ENCODE data around the gene GSTT2. TPM values are rescaled to one million over a fixed set of nuclear protein-coding genes. Genes with fewer than 3 reads are reported as not detected.
"Not testable (repeated sequence)": the region's sequence is repeated elsewhere in the genome, so short reads cannot be mapped to it uniquely, and the experiment has no call there.

The GSTT2 gene
- total and polyA plus RNA-seq, 10 of the 15 experiments (the other 5 are each of a cell fraction or from before 2014, with no cell fraction given) = not detected

DNA sequence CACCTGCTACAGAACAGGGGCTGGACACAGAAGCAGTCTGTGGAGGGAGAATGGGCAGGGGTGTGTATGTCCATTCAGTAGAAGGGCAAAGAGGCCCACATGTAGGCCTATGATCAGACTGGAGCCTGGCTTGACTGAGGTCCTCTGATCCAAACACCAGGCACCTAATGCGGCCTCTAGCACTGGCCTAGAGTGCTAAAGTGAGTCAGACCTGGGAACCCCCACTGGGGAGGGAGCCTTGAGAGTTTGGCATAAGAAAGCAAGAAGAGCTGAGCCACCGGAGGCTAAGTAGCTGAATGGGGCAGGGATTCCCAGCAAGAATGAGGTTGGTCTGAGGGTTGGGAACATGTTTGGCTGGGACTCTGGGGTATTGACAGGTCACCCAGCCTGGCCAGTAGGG, 28.6 kb upstream of the GSTT2 start:
- BruUV-seq (replicated peaks); SMC1A ChIA-PET (ENCODE audit: uncharacterized antibody, unreplicated experiment); H3K9me3 ChIP-seq (replicated peaks; ENCODE audit: control insufficient read depth, insufficient read depth, low read length); POLR2A ChIA-PET; H3K9ac ChIP-seq (ENCODE audit: control insufficient read depth, insufficient read depth, low read length); H3K79me2 ChIP-seq (ENCODE audit: control insufficient read depth, insufficient read depth, low read length); H2AFZ ChIP-seq (ENCODE audit: control insufficient read depth, low read depth, low read length); H3K4me3 ChIP-seq; DNase-seq (ENCODE audit: low read depth, low spot score); CTCF ChIA-PET; RAD21 ChIA-PET (ENCODE audit: unreplicated experiment); H3K27me3 ChIP-seq (replicated peaks in 1 of 2; ENCODE audit: control insufficient read depth in 2 of 2, insufficient read depth in 2 of 2, low read length in 1 of 2); FAIRE-seq; H3K36me3 ChIP-seq (ENCODE audit: control insufficient read depth in 2 of 2, insufficient read depth in 2 of 2, low read length in 1 of 2); H3K4me1 ChIP-seq (ENCODE audit: control insufficient read depth, insufficient read depth, low read length); H4K20me1 ChIP-seq (ENCODE audit: control insufficient read depth, insufficient read depth); H3K27ac ChIP-seq (ENCODE audit: control insufficient read depth, insufficient read depth); H3K4me2 ChIP-seq (ENCODE audit: control insufficient read depth, insufficient read depth): not testable (repeated sequence)
- WGBS (ENCODE audit: insufficient coverage, insufficient replicate concordance, low lambda C conversion rate, missing lambda C conversion rate) = 17% methylated on average over 2 of the region's 2 CpGs
- ATAC-seq = peak; percentile 95
- intact Hi-C loops (cut with micrococcal nuclease; ENCODE audit: unreplicated experiment) = loop anchor here (10.0 kb wide), 2 partner anchors 223 to 293 kb away; partner anchors contain the start of gene GGT5
- in situ Hi-C loops (cut with MboI) = loop anchor here (5.0 kb wide), 1 partner anchor 221 kb away; no protein-coding TSS in a partner anchor

DNA sequence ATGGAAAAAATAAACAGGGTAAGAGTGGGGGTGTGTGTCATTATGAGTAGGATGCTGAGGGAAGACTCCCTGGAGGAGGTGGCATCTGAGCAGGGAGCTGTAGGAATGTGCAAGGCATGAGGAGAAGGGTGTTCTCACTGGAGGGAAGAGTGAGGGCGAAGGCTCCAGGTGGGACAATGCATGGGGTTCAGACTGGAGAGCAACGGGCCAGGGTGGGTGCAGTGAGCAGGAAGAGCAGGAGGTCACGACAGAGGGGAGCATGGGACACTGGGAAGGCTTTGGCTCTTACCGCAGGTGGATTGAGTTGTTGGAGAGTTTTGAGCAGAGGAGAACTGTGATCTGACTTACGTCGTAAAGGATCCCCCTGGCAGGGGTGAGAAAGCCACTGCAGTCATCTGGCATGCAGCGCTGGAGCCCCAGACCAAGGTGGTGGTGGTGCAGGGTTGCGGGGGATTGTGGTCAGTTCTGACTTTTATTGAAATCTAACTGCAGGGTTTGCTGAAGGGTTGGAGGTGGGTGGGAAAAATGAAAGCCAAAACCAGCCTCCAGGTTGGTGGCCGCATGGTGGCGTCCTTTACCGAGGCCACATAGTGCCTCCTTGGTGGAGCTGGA, 27.0 kb upstream of the GSTT2 start:
- SMC1A ChIA-PET (ENCODE audit: uncharacterized antibody, unreplicated experiment); ATAC-seq; DNase-seq (ENCODE audit: low read depth, low spot score); H3K4me2 ChIP-seq (ENCODE audit: control insufficient read depth, insufficient read depth); H2AFZ ChIP-seq (ENCODE audit: control insufficient read depth, low read depth, low read length); FAIRE-seq; H3K27me3 ChIP-seq (replicated peaks in 1 of 2; ENCODE audit: control insufficient read depth in 2 of 2, insufficient read depth in 2 of 2, low read length in 1 of 2); POLR2A ChIA-PET; H3K9ac ChIP-seq (ENCODE audit: control insufficient read depth, insufficient read depth, low read length); BruUV-seq (replicated peaks); H3K4me3 ChIP-seq; H4K20me1 ChIP-seq (ENCODE audit: control insufficient read depth, insufficient read depth); H3K79me2 ChIP-seq (ENCODE audit: control insufficient read depth, insufficient read depth, low read length); RAD21 ChIA-PET (ENCODE audit: unreplicated experiment); H3K4me1 ChIP-seq (ENCODE audit: control insufficient read depth, insufficient read depth, low read length); H3K27ac ChIP-seq (ENCODE audit: control insufficient read depth, insufficient read depth); H3K36me3 ChIP-seq (ENCODE audit: control insufficient read depth in 2 of 2, insufficient read depth in 2 of 2, low read length in 1 of 2); H3K9me3 ChIP-seq (replicated peaks; ENCODE audit: control insufficient read depth, insufficient read depth, low read length): not testable (repeated sequence)
- in situ Hi-C loops (cut with MboI) (loop anchor here (5.0 kb wide), 1 partner anchor 219 kb away; no protein-coding TSS in a partner anchor), intact Hi-C loops (cut with micrococcal nuclease; ENCODE audit: unreplicated experiment) (loop anchor here (10.0 kb wide), 2 partner anchors 222 to 292 kb away; partner anchors contain the start of gene GGT5)
- CTCF ChIA-PET = interaction anchor here (0.7 kb wide), 1 partner anchor 83 kb away, joined by 4 read pairs; no protein-coding TSS in a partner anchor
- 53% methylated on average over 11 of the region's 11 CpGs for WGBS (ENCODE audit: insufficient coverage, insufficient replicate concordance, low lambda C conversion rate, missing lambda C conversion rate)

DNA sequence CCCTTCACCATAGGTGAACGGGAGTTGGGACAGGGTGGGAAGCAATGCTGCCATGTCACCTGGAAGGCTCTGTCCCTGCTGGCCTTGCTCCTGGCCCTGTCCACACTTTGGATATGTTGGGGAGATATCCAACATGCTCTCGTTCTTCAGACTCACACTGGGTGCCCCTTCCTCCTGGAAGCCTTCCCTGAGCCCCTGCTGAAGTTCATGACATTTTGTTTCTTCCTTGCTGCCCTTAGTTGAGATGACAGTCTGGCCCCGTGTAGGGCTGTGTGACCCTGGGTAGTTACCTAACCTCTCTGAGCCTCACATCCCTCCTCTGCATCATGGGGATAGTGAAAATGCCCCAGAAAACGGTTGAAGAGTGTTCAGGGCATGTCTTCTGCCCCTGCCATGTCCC, 26.4 kb upstream of the GSTT2 start:
- DNase-seq (ENCODE audit: low read depth, low spot score); BruUV-seq (replicated peaks); H3K9me3 ChIP-seq (replicated peaks; ENCODE audit: control insufficient read depth, insufficient read depth, low read length); H3K4me2 ChIP-seq (ENCODE audit: control insufficient read depth, insufficient read depth); ATAC-seq; H3K27me3 ChIP-seq (replicated peaks in 1 of 2; ENCODE audit: control insufficient read depth in 2 of 2, insufficient read depth in 2 of 2, low read length in 1 of 2); H3K27ac ChIP-seq (ENCODE audit: control insufficient read depth, insufficient read depth); H4K20me1 ChIP-seq (ENCODE audit: control insufficient read depth, insufficient read depth); POLR2A ChIA-PET; SMC1A ChIA-PET (ENCODE audit: uncharacterized antibody, unreplicated experiment); H3K4me1 ChIP-seq (ENCODE audit: control insufficient read depth, insufficient read depth, low read length); H3K9ac ChIP-seq (ENCODE audit: control insufficient read depth, insufficient read depth, low read length); CTCF ChIA-PET; H3K4me3 ChIP-seq; H3K36me3 ChIP-seq (ENCODE audit: control insufficient read depth in 2 of 2, insufficient read depth in 2 of 2, low read length in 1 of 2); RAD21 ChIA-PET (ENCODE audit: unreplicated experiment); H3K79me2 ChIP-seq (ENCODE audit: control insufficient read depth, insufficient read depth, low read length); FAIRE-seq; H2AFZ ChIP-seq (ENCODE audit: control insufficient read depth, low read depth, low read length): not testable (repeated sequence)
- intact Hi-C loops (cut with micrococcal nuclease; ENCODE audit: unreplicated experiment) = loop anchor here (10.0 kb wide), 2 partner anchors 221 to 291 kb away; partner anchors contain the start of gene GGT5
- in situ Hi-C loops (cut with MboI) = loop anchor here (5.0 kb wide), 1 partner anchor 219 kb away; no protein-coding TSS in a partner anchor
- 40% methylated on average over 4 of the region's 4 CpGs for WGBS (ENCODE audit: insufficient coverage, insufficient replicate concordance, low lambda C conversion rate, missing lambda C conversion rate)
